ENCODE results near the gene PRR19.

Gene PRR19

DNA sequence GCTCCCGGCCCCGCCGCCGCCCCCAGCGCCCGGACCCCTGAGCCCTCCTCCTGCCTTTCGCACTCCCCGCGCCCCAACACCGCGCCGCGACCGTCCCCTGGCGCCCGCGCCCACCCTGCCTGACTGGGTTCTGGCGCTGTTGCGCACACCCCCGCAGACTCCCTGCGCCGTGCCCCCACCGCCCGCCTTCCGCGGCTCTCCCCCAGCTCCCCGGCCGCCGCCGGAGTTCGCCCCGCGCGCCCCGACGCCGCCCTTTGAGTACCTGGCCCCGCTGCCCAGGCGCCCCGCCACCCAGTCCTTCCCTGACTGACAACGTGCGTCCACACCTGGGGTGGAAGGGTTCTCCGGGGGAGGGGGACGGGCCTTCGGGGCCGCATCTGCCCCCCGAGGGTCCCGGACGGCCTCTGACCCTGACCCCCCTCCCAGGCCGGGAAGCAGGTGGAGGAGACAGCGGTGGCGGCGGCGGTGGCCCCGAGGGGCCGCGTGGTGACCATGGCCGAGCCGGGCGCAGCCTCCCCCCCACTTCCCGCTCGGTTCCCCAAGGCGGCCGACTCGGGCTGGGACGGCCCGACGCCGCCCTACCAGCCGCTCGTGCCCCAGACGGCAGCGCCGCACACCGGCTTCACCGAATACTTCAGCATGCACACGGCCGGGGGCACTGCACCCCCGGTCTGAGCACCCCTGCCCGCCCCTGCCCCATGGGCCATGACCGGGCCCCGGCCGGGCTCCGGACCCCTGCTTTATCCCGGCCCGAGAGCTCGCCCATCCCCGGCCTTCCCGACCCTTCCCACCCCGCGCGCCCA is 22.1 kb downstream of the PRR19 start:
- Mint-ChIP-seq H3K4me3 (no peak overlapping the region), H3K27ac (no peak overlapping the region), H3K27me3 (ENCODE audit: low read depth, poor library complexity) (peaks cover 68% of the 10 kb centered on the region), H3K9me3 (no peaks in the 10 kb centered on the region), H3K4me1 (peaks cover 37% of the 10 kb centered on the region), H3K36me3 (ENCODE audit: low read depth) (no peaks in the 10 kb centered on the region)
- TF ChIP-seq, protein P1, sequence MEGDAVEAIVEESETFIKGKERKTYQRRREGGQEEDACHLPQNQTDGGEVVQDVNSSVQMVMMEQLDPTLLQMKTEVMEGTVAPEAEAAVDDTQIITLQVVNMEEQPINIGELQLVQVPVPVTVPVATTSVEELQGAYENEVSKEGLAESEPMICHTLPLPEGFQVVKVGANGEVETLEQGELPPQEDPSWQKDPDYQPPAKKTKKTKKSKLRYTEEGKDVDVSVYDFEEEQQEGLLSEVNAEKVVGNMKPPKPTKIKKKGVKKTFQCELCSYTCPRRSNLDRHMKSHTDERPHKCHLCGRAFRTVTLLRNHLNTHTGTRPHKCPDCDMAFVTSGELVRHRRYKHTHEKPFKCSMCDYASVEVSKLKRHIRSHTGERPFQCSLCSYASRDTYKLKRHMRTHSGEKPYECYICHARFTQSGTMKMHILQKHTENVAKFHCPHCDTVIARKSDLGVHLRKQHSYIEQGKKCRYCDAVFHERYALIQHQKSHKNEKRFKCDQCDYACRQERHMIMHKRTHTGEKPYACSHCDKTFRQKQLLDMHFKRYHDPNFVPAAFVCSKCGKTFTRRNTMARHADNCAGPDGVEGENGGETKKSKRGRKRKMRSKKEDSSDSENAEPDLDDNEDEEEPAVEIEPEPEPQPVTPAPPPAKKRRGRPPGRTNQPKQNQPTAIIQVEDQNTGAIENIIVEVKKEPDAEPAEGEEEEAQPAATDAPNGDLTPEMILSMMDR (IDR thresholded peaks at IDR 0.05): no peak
- DNase-seq: peak; percentile 44

DNA sequence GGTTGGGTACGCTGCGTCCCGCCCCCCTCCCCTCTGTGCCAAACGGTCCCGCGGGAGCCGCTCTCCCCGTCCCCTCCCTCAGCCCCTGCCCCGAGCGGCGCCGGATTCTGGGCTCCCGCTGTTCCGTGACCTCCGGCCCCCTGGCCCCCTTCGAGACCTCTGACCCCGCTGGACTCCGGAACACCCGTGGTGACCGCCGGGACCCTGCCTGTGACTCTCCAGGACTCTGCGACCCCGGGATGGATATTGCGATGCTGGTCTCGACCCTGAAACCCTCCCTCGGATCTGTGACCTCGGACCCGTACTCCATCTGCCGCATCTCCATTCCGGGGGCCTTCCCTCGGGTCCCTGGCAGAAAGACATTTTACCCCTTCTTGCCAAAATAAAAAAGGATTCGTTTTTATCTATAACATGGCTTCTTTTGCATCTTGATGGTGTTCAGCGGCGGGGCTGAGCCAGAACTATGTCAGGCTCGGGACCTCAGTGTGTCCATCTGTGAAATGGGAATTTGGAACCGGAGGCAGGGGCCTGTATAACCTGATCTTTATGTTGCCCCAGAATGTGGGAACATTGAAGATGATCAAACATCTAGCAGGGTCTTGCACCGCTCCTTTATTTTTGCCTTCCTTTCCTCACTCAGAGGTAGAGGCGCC is 22.8 kb downstream of the PRR19 start:
- peaks cover 63% of the 10 kb centered on the region for H3K27me3 Mint-ChIP-seq (ENCODE audit: low read depth, poor library complexity)
- peak; percentile 49 for DNase-seq
- peaks cover 44% of the 10 kb centered on the region for H3K4me1 Mint-ChIP-seq
- peak overlapping the region; percentile 89 for H3K4me3 Mint-ChIP-seq
- TF ChIP-seq, protein P1 (IDR thresholded peaks at IDR 0.05): peak; percentile 77
- no peaks in the 10 kb centered on the region for H3K36me3 Mint-ChIP-seq (ENCODE audit: low read depth)
- no peaks in the 10 kb centered on the region for H3K9me3 Mint-ChIP-seq
- no peak overlapping the region for H3K27ac Mint-ChIP-seq

DNA sequence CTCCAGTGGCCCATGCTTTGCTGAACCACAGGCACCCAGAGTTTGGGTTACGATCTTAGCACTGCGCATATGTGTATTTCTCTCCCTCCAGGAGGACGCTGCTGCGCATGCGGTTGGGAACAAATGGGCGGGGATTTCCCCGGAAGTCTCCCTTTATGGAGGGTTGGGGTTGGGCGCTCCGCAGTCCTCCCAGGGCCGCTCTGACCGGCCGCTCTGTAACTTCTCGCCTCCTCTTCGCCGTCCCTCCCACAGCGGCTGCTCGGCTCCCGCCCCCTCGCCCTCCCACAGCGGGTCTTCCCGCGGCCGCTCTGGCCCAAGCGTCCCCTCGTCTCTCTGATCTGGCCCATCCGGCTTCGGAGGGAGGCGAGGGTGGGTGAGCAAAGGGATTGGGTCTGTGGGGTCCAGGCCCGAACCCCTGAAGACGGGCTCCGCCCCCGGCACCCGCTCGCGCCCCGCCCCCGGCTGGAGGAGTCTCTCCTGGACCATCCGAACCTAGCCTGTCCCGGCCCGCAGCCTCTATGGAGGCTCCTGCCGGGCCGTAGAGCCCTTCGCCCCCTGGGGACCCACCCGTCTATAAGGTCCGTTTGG is 23.5 kb downstream of the PRR19 start, which contains the start of gene MEGF8:
TSS of gene MEGF8 (plus strand) at position 328 of the 588 bp plus-strand sequence. CDS start 609 bp downstream, outside the sequence.
- DNase-seq: peak; percentile 98
- Mint-ChIP-seq H3K4me3 (peak within 1 kb of the TSS; percentile 89), H3K36me3 (ENCODE audit: low read depth) (no peaks in the 10 kb centered on the region), H3K4me1 (peaks cover 50% of the 10 kb centered on the region), H3K27ac (no peak within 1 kb of the TSS), H3K9me3 (no peaks in the 10 kb centered on the region), H3K27me3 (ENCODE audit: low read depth, poor library complexity) (peaks cover 57% of the 10 kb centered on the region)
- TF ChIP-seq, protein P1 (IDR thresholded peaks at IDR 0.05): no peak

DNA sequence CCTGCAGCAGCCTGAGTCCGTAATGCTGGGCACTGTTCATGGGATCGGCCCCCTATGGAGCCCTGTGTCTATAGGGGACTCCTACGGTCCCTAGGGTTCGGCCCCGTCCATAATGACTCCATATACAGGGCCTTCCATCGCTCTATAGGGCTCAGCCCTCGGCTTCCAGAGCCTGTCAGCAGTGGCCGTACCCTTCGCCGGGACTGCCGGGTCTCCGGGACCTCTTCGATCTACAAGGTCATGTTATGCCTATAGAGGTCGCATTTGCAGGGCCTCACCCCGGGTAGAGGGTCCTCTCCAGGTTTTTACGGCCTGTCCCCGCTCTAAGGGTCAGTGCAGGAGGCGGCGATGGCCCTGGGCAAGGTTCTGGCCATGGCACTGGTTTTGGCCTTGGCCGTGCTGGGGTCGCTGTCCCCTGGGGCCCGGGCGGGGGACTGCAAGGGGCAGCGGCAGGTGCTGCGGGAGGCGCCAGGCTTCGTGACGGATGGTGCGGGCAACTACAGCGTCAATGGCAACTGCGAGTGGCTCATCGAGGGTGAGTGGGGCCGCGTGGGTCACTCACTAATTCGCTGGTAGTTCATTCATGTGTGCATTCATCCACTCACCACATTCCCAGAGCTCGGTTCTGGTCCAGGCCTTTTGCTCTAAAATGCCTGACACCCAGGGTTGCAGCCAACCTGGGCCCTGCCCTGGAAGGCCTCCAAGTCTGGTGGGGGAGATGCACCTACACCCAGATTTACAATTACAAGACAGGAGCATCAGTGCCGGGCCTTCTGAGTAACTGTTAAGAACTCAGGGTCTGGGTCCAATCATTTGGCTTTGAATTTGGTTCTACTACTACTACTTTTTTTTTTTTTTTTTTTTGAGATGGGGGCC is 24.2 kb downstream of the PRR19 start:
- TF ChIP-seq, protein P1 (IDR thresholded peaks at IDR 0.05): peak; percentile 9
- Mint-ChIP-seq H3K9me3 (no peaks in the 10 kb centered on the region), H3K4me3 (peak overlapping the region; percentile 89), H3K27ac (no peak overlapping the region), H3K36me3 (ENCODE audit: low read depth) (no peaks in the 10 kb centered on the region), H3K27me3 (ENCODE audit: low read depth, poor library complexity) (peaks cover 50% of the 10 kb centered on the region), H3K4me1 (peaks cover 54% of the 10 kb centered on the region)
- peak; percentile 50 for DNase-seq

DNA sequence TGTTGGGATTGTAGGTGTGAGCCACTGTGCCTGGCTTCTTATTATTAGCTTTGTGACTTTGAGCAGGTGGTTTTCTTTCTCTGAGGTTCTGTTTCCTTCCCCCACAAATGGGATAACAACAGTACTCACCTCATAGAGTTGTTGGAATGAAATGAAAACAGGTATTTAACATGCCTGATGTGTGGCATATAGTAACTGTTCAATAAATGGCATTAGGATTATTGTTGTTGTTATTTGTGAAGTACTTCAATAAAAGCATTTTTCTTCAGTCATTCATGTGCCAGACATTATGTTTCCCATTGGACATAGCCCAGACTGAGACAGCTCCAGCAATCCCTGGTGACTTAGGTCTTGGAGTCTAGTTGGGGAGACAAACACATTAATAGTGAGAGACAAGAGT is 25.0 kb downstream of the PRR19 start:
- no peak for DNase-seq
- no peaks in the 10 kb centered on the region for H3K9me3 Mint-ChIP-seq
- peak overlapping the region; percentile 89 for H3K4me3 Mint-ChIP-seq
- peaks cover 54% of the 10 kb centered on the region for H3K4me1 Mint-ChIP-seq
- no peak overlapping the region for H3K27ac Mint-ChIP-seq
- H3K27me3 Mint-ChIP-seq (ENCODE audit: low read depth, poor library complexity): peaks cover 41% of the 10 kb centered on the region
- H3K36me3 Mint-ChIP-seq (ENCODE audit: low read depth): no peaks in the 10 kb centered on the region
- TF ChIP-seq, protein P1 (IDR thresholded peaks at IDR 0.05): no peak
